Endothelial cell of umbilical vein (primary cell): ENCODE measurements around the gene HOXA13. TPM values are rescaled to one million over a fixed set of nuclear protein-coding genes. Genes with fewer than 3 reads are reported as not detected.

Source experiments
- BruUV-seq: library from RNA; stranded (reverse); fragments of 400-500 nt; replicated peaks from 2 replicates; lab custom pipeline; 2021; lab: Mats Ljungman, UMichigan
- CTCF ChIA-PET: fragments of 300-600, 350-600 bp; sonication (Branson Sonifier 250); formaldehyde crosslinking; loops from one replicate; lab custom pipeline; 2021; ENCODE audit warnings: antibody characterized with exemption, inconsistent platforms; lab: Charles Lee
- POLR2A ChIA-PET: fragments of 300-600, 350-600 bp; sonication (Branson Sonifier 250); formaldehyde crosslinking; loops from one replicate; lab custom pipeline; 2021; ENCODE audit warnings: antibody characterized with exemption, inconsistent platforms; lab: Charles Lee
- DNase-seq: peaks from one replicate; pipeline ENCODE4 v3.0.0-alpha.2; 2011; ENCODE audit warnings: low read depth, low spot score
- FAIRE-seq: peaks from 2 replicates; lab custom pipeline; 2011; peaks lifted over from hg19 to GRCh38; lab: Jason Lieb, UNC
- H2AFZ ChIP-seq: 2 replicates; pipeline ENCODE4 v1.6.0; 2012; ENCODE audit warnings: low read depth, low read length, control low read depth, inconsistent platforms
- H3K27ac ChIP-seq: 2 replicates; pipeline ENCODE4 v1.5.1; 2011; ENCODE audit warnings: low read depth, mild to moderate bottlenecking, control low read depth, low read length, moderate library complexity; ENCODE audit not compliant: insufficient read depth
- H3K27me3 ChIP-seq, 2 experiments: 2 replicates each; pipeline versions ENCODE4 v1.6.0 to v1.6.1; 2011; ENCODE audit warnings: low read length in 2 of 2, mixed read lengths in 1 of 2; ENCODE audit not compliant: control insufficient read depth in 2 of 2, insufficient read depth in 2 of 2
- H3K36me3 ChIP-seq, 2 experiments: 2 replicates in 1 of 2; 3 replicates in 1 of 2; pipeline ENCODE4 v1.5.1; 2011; ENCODE audit warnings: low read length in 2 of 2, mild to moderate bottlenecking in 1 of 2, moderate library complexity in 1 of 2; ENCODE audit not compliant: control insufficient read depth in 2 of 2, insufficient read depth in 2 of 2; ENCODE audit errors: extremely low read depth in 1 of 2
- H3K4me1 ChIP-seq: 3 replicates; pipeline ENCODE4 v1.5.1; 2011; ENCODE audit warnings: mild to moderate bottlenecking, low read length; ENCODE audit not compliant: control insufficient read depth, insufficient read depth; ENCODE audit errors: extremely low read depth
- H3K4me2 ChIP-seq: 2 replicates; pipeline ENCODE4 v1.6.1; 2011; ENCODE audit warnings: low read length, control low read depth, mixed read lengths; ENCODE audit not compliant: insufficient read depth
- H3K4me3 ChIP-seq, 3 experiments: fragments of 200-600 bp in 1 of 3; sonication (generic), shearing (Covaris generic) in 1 of 3; replicated peaks in 1 of 3; 2 replicates each; pipeline ENCODE4 v1.5.1; 2011 to 2016; ENCODE audit warnings: control low read depth in 3 of 3, low read length in 3 of 3, mild to moderate bottlenecking in 2 of 3, inconsistent platforms in 1 of 3, low read depth in 1 of 3, moderate library complexity in 1 of 3; ENCODE audit not compliant: insufficient read depth in 1 of 3
- H3K79me2 ChIP-seq: 2 replicates; pipeline ENCODE4 v1.6.0; 2012; ENCODE audit warnings: low read length, inconsistent platforms; ENCODE audit not compliant: control insufficient read depth, insufficient read depth
- H3K9ac ChIP-seq: replicated peaks from 2 replicates; pipeline ENCODE3; 2011; ENCODE audit warnings: low read length, control low read depth; ENCODE audit not compliant: insufficient read depth; ENCODE audit errors: extremely low read depth
- H3K9me1 ChIP-seq: replicated peaks from 3 replicates; pipeline ENCODE4 v1.6.0; 2011; ENCODE audit warnings: mild to moderate bottlenecking, low read length; ENCODE audit not compliant: control insufficient read depth, insufficient read depth; ENCODE audit errors: extremely low read depth
- H3K9me3 ChIP-seq: replicated peaks from 2 replicates; pipeline ENCODE4 v1.5.1; 2012; ENCODE audit warnings: low read length, inconsistent platforms; ENCODE audit not compliant: control insufficient read depth, insufficient read depth
- H4K20me1 ChIP-seq: replicated peaks from 2 replicates; pipeline ENCODE3; 2011; ENCODE audit warnings: mild to moderate bottlenecking, low read length; ENCODE audit not compliant: control insufficient read depth, insufficient read depth; ENCODE audit errors: extremely low read depth
- CTCF ChIP-seq, 2 donors: IDR thresholded peaks; 1 replicate in 1 of 2; 2 replicates in 1 of 2; pipeline ENCODE4 v1.5.1; 2011; ENCODE audit warnings: low read length in 2 of 2, mild to moderate bottlenecking in 2 of 2, moderate library complexity in 2 of 2, control low read depth in 1 of 2, inconsistent platforms in 1 of 2, low read depth in 1 of 2; ENCODE audit not compliant: insufficient read depth in 1 of 2; ENCODE audit errors: extremely low read depth in 1 of 2
- EZH2 ChIP-seq: IDR thresholded peaks from 2 replicates; pipeline ENCODE4 v1.6.1; 2012; ENCODE audit warnings: borderline replicate concordance, low read depth, mild to moderate bottlenecking, moderate library complexity, low read length, inconsistent platforms; ENCODE audit not compliant: severe bottlenecking
- FOS ChIP-seq: IDR thresholded peaks from 2 replicates; pipeline ENCODE4 v1.6.1; 2011; ENCODE audit warnings: mild to moderate bottlenecking, low read length, moderate library complexity, borderline replicate concordance; ENCODE audit not compliant: insufficient read depth
- GATA2 ChIP-seq: IDR thresholded peaks from 2 replicates; pipeline ENCODE4 v1.7.0; 2011; ENCODE audit warnings: low read depth, mild to moderate bottlenecking, moderate library complexity, mixed read lengths, low read length; ENCODE audit not compliant: insufficient read length, insufficient read depth
- JUN ChIP-seq: IDR thresholded peaks from 2 replicates; pipeline ENCODE4 v1.6.1; 2011; ENCODE audit warnings: borderline replicate concordance, low read depth; ENCODE audit not compliant: insufficient read length, insufficient read depth
- MYC ChIP-seq: IDR thresholded peaks from one replicate; pipeline ENCODE4 v1.6.1; 2011; ENCODE audit warnings: mild to moderate bottlenecking, low read depth, low read length
- POLR2A ChIP-seq: IDR thresholded peaks from 2 replicates; pipeline ENCODE4 v1.6.1; 2012; ENCODE audit warnings: low read depth, mild to moderate bottlenecking, control low read depth, low read length
- POLR2AphosphoS5 ChIP-seq: IDR thresholded peaks from 2 replicates; pipeline ENCODE4 v1.6.1; 2012; ENCODE audit warnings: low read depth, mild to moderate bottlenecking, control low read depth, low read length, moderate library complexity; ENCODE audit not compliant: insufficient read depth
- dilution Hi-C: fragments of 300-500 bp; cut with MboI; formaldehyde crosslinking; loops from one replicate; pipeline ENCODE4 v1.15.0; 2019; ENCODE audit warnings: low sequenced_read_pairs; ENCODE audit not compliant: extremely low pct_ligation_motif_present
- intact Hi-C: fragments of 100-400 bp; cut with micrococcal nuclease; formaldehyde crosslinking; loops from one replicate; pipeline ENCODE4 v1.10.0; 2022
- polyA plus RNA-seq, 4 experiments: library from polyadenylated mRNA; depleted of rRNA in 3 of 4; stranded (reverse) in 3 of 4; unstranded in 1 of 4; fragments of >200 nt; gene quantifications; 2 replicates each; pipeline versions ENCODE4 v1.2.1 to v1.2.3, GENCODE V29; 2011 to 2012; ENCODE audit warnings: missing spikeins in 1 of 4
- total RNA-seq: library from RNA; stranded (reverse); gene quantifications from 2 replicates; pipeline ENCODE4 v1.2.3, GENCODE V29; 2021
- TF ChIP-seq, protein P1 (sequence below): IDR thresholded peaks from 2 replicates; pipeline ENCODE4 v1.6.1; 2011; ENCODE audit not compliant: insufficient read depth, insufficient read length

HOXA13 gene
- total and polyA plus RNA-seq, 2 donors (not counting 3 experiments of a cell fraction or from before 2014, with no cell fraction given) = 0.22 TPM; not detected in 1

- H3K27me3 ChIP-seq = no peaks in the 10 kb centered on the region
- H3K4me2 ChIP-seq = peak overlapping the region; percentile 92
- TF ChIP-seq JUN (no peak), POLR2A (peak; percentile 86), FOS (no peak), MYC (no peak), POLR2AphosphoS5 (peak; percentile 81), GATA2 (no peak), CTCF (IDR thresholded peaks at IDR 0.05; ENCODE audit: extremely low read depth in 1 of 2, insufficient read depth in 1 of 2, low read depth in 1 of 2, low read length in 2 of 2) (peak; percentile 81 to 89), EZH2 (no peak)
- TF ChIP-seq, protein P1, sequence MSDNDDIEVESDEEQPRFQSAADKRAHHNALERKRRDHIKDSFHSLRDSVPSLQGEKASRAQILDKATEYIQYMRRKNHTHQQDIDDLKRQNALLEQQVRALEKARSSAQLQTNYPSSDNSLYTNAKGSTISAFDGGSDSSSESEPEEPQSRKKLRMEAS = no peak
- FAIRE-seq = peak; percentile 74
- H3K4me1 ChIP-seq = peaks cover 75% of the 10 kb centered on the region
- H3K27ac ChIP-seq = peak overlapping the region; percentile 96
- H3K4me3 ChIP-seq = peak overlapping the region; percentile 54 to 85 (median 55)
- H3K36me3 ChIP-seq = peaks cover 0 to 2% of the 10 kb centered on the region in 2 experiments
- no TSS peak for BruUV-seq
- dilution Hi-C loops (loop anchor here (25.0 kb wide), 1 partner anchor 963 kb away; no protein-coding TSS in a partner anchor), intact Hi-C loops (loop anchor here (1.0 to 2.0 kb wide), 2 partner anchors 9 to 14 kb away; partner anchors contain the start of gene HOXA9)
- ChIA-PET POLR2A (interaction anchor here (1.0 to 2.6 kb wide), 6 partner anchors 10 to 468 kb away, joined by 3 to 8 read pairs (median 4); partner anchors contain the start of gene HOXA9), CTCF (interaction anchor here (1.0 to 5.6 kb wide), 18 partner anchors 8 to 781 kb away, joined by 3 to 83 read pairs (median 5); partner anchors contain the start of genes HOXA4 and HOXA9)
- H3K79me2 ChIP-seq = peaks cover 98% of the 10 kb centered on the region
- no peak overlapping the region for H2AFZ ChIP-seq
- no peaks in the 10 kb centered on the region for H3K9me3 ChIP-seq
- H3K9ac ChIP-seq = peak overlapping the region; percentile 78
- DNase-seq = peak; percentile 91
- H4K20me1 ChIP-seq = no peaks in the 10 kb centered on the region
- H3K9me1 ChIP-seq = no peaks in the 10 kb centered on the region
Measured at GRCh38 chr7:27150568-27151340, 49.1 kb downstream of the HOXA13 start.
